Measurements from ENCODE around the gene GPX1. TPM values are rescaled to one million over a fixed set of nuclear protein-coding genes. Genes with fewer than 3 reads are reported as not detected.
"Not testable (repeated sequence)": the region's sequence is repeated elsewhere in the genome, so short reads cannot be mapped to it uniquely, and the experiment has no call there.

GPX1 gene
- total RNA-seq, 1 donor from 2014 or later: 509 TPM

GRCh38 chr3:49357443-49358216, 523 bp downstream of the GPX1 start:
- not testable (repeated sequence) for DNase-seq (ENCODE audit: low read depth, low spot score)

GRCh38 chr3:49357095-49357442, 1.1 kb downstream of the GPX1 start:
- DNase-seq (ENCODE audit: low read depth, low spot score): not testable (repeated sequence)

- no peak for DNase-seq (ENCODE audit: low read depth, low spot score)
Observed at GRCh38 chr3:49352890-49353421, 5.2 kb downstream of the GPX1 start.

GRCh38 chr3:49352281-49352680, 5.9 kb downstream of the GPX1 start:
- no peak for DNase-seq (ENCODE audit: low read depth, low spot score)

- no peak for DNase-seq (ENCODE audit: low read depth, low spot score)
Observed at GRCh38 chr3:49351521-49352011, 6.6 kb downstream of the GPX1 start.

GRCh38 chr3:49349348-49350114, 8.6 kb downstream of the GPX1 start:
- DNase-seq (ENCODE audit: low read depth, low spot score): no peak

- not testable (repeated sequence) for DNase-seq (ENCODE audit: low read depth, low spot score)
Observed at GRCh38 chr3:49348361-49348760, 9.8 kb downstream of the GPX1 start.

- DNase-seq (ENCODE audit: low read depth, low spot score): no peak
Observed at GRCh38 chr3:49346797-49347251, 11.3 kb downstream of the GPX1 start.

GRCh38 chr3:49343163-49343562, 15.0 kb downstream of the GPX1 start:
- DNase-seq (ENCODE audit: low read depth, low spot score): no peak

- DNase-seq (ENCODE audit: low read depth, low spot score): no peak
Observed at GRCh38 chr3:49341996-49342395, 16.2 kb downstream of the GPX1 start.

GRCh38 chr3:49339941-49340800, 18.0 kb downstream of the GPX1 start, which contains the start of gene USP4:
TSS of gene USP4 (minus strand) at chr3:49340053. CDS start at chr3:49340024, 29 bp downstream.
- peak; percentile 77 for DNase-seq (ENCODE audit: low read depth, low spot score)

- DNase-seq (ENCODE audit: low read depth, low spot score): no peak
Observed at GRCh38 chr3:49339581-49339940, 18.6 kb downstream of the GPX1 start.

GRCh38 chr3:49333916-49334633, 24.1 kb downstream of the GPX1 start:
- DNase-seq (ENCODE audit: low read depth, low spot score): no peak

GRCh38 chr3:49333091-49333490, 25.1 kb downstream of the GPX1 start:
- no peak for DNase-seq (ENCODE audit: low read depth, low spot score)

GRCh38 chr3:49329186-49329585, 29.0 kb downstream of the GPX1 start:
- no peak for DNase-seq (ENCODE audit: low read depth, low spot score)

- DNase-seq (ENCODE audit: low read depth, low spot score): not testable (repeated sequence)
Observed at GRCh38 chr3:49328350-49328749, 29.8 kb downstream of the GPX1 start.

- no peak for DNase-seq (ENCODE audit: low read depth, low spot score)
Observed at GRCh38 chr3:49327485-49327884, 30.7 kb downstream of the GPX1 start.

- DNase-seq (ENCODE audit: low read depth, low spot score): no peak
Observed at GRCh38 chr3:49324768-49325167, 33.4 kb downstream of the GPX1 start.

GRCh38 chr3:49316696-49317457, 41.3 kb downstream of the GPX1 start:
- no peak for DNase-seq (ENCODE audit: low read depth, low spot score)

Measured in pulmonary artery endothelial cell (primary cell).